ENCODE measurements around the gene THTPA.

The THTPA gene, protein sequence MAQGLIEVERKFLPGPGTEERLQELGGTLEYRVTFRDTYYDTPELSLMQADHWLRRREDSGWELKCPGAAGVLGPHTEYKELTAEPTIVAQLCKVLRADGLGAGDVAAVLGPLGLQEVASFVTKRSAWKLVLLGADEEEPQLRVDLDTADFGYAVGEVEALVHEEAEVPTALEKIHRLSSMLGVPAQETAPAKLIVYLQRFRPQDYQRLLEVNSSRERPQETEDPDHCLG

DNA sequence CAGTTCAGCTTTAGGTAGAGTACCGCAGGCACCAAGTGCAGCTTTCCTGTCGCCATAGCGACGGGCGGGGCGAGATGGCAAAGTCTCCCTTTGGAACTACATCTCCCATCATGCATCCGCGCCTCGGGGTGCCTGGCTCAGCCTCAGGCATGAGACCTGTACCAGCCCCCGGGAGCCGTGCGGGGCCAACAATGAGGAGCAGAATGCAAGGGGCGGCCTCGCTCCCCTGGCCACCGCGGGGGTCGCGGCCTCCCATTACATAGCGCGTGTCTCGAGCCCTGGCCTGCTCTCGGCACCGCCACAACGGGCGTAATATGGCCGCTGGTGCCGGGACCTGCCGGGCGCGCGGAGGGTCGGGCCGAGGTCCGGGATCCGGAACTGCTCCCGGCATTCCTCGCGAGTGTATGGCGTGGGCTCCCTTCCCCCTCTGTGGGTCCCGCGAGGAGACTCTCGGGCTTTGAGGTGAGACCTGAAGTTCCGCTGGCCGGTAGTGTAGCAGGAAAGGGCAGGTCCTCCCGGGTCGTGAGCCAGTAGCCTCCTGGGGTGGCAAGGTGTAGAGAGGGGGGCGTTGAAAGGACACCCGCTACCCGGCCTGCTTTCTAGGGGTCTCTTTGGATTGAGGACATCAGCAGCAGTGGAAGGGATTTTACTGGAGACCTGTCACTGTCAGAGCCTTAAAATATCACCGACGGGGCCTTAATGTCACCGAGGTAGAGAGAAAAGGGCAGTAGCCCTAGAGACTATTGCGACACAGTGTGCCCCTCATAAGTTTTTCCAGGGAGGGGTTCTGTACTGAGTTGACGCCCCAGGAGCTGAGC lies at the start of gene THTPA:
THTPA (plus strand) TSS at position 390 of the 818 bp plus-strand sequence. CDS start 487 bp downstream, outside the sequence.
- DNase-seq (ENCODE audit: low read depth in 2 of 3, low spot score in 2 of 3): peak; percentile 77 to 87 (median 87)

DNA sequence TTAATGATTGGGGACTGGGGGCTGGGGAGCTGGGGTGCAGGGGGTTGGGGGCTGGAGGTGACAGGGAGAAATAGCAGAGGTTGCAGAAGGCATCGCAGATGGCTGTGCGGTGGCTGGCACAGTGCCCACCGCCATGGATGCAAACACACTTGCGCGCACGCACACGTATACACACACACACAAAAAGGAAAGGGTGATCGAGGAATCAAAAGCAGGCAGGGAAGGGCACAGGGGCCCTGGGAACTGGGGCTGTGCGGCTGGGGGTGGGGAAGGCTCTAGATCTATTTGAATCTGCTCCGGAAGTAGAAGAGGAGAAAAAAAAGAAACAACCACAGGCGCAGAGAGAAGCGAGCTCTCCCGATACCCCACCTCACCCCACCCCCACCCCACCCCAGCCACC lies 43.9 kb upstream of the THTPA start:
- DNase-seq (ENCODE audit: low read depth in 2 of 3, low spot score in 2 of 3): no peak

DNA sequence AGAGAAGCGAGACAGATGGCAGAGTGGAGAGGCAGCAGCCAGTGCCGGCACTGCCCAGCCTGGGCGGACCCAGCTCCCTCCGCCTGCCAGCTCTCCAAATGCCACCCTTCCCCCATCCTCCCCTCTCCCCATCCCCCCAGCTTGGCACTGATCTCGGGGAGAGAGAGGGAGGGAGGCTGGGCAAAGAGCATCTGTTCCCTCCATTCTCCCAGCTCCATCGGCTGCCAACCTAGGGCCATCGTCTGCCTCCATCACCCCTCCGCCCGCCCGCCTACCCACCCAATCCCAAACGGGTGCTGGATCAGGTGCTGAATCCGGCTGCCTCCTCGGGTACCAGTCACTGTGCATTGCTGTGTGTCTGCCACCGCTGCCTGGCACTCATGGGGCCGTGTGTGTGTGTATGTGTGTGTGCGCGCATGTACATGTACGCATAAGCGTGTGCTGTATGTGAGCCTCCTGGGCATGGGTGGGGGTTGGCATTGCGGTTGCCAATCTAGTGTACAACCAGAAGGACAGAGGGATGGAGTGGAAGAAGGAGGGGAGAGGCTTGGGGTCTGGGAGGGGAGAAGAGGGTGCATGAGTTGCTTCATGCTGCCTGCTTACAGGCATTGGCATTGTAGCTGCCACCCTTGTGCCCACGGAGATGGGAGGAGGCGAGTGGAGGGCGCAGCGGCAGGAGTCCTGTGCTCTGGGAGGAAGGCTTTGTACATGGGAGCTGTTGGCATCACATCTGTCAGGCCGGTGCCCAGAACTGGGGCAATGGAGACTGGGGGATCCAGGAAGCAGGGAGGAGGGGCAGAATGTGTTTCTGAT lies 42.9 kb upstream of the THTPA start:
- DNase-seq (ENCODE audit: low read depth in 2 of 3, low spot score in 2 of 3): no peak

DNA sequence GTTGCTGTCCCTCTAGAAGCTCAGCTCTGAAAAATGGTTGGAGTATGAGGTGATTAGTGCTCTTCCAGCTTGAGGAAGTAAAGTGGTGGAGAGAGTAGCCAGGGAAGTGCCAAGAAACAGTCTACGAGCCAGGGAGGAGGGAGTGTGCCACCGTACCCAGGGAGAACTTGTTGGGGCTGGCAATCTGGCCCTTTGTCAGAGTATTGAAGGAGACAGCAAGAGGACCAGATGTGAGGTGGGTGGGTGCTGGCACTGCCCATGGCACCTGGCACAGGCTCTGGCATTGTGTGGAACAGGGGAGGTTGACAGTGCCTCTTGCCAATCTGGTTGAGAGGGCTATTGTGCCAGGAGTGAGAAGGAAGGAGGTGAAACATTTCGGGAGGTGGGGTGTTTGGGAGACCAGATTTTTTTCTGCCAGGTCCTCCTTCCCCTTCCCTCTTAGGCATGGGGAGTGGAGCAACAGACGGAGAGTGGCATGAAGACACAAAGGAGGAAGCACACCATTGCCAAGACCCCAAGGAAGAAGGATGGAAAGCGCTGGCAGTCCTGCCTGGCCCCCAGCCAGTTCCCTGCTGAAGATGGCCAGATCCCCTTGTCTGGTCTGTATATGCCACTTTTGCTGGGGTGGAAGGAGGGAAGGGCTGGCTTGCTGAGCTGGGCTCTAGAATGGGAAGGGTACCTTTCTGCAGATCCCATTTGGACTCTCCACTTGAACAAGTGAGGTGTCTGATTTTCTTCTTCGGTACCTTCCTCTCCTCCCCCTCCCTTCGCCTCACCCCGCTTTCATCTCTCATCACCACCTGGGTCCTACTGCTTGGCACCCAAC lies 42.0 kb upstream of the THTPA start:
- DNase-seq (ENCODE audit: low read depth in 2 of 3, low spot score in 2 of 3): no peak

DNA sequence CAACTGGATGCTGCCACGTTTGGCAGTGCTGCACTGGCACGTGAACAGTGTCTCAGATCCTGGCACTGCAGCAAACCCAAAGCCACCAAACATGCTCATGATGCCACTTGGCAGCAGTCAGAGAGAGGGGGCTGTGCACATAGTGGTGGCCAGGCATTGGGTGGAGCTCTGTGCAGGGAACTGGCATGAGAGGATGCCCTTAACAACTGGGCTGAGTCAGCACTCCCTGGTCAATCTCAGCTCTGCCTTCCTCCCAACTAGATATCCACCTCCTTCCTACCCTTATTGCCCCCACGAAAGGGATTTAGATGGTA lies 41.5 kb upstream of the THTPA start:
- no peak for DNase-seq (ENCODE audit: low read depth in 2 of 3, low spot score in 2 of 3)

DNA sequence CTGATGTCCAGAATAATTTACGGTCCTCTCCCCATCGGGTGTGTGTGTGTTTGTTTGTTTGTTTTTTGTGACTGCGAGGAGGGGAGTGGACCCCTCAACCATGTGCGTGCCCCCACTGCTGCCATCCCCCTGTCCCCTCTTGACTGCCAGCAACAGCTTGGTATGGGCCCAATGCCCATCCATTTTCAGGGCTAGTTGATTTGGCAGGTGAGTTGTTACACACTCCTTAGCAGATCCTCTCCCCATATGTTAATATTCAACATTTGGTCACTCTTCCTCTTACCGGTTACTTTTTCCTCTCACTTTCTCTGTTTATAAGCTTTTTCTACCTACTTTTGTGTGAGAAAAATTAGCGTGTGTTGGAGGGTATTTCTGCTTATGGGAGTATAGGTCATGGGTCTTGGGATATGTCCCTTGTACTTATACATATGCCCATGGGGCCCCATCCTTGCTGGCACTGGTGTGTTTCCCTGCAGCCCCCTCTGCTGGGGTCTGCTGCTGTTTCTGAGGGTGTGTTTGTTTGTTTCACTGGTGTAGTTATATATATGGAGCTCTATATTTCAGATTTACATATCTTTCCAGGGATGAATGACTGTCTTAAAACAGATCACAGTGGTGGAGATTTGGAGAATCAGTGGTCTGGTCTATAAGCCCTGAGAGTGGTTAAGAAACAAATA lies 38.3 kb upstream of the THTPA start:
- DNase-seq (ENCODE audit: low read depth in 2 of 3, low spot score in 2 of 3): no peak

DNA sequence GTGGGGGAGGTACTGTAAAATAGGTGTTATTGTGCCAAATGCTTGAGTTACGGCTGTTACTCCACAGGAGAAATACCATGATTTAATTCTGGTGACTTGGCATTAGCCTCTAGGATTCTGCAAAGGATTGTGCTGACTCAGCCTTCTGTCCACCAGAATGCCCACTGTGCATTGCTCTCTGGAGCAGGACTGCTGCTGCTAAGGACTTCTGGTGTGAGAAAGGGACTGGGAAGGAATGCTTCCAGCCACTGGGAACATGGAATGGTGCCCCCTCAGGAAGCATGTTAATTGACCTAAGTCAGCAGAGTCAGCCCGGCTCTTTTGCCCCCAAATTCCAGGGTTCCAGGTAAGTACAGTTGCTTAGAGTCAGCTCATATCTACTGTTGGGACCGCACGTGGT lies 37.4 kb upstream of the THTPA start:
- no peak for DNase-seq (ENCODE audit: low read depth in 2 of 3, low spot score in 2 of 3)

DNA sequence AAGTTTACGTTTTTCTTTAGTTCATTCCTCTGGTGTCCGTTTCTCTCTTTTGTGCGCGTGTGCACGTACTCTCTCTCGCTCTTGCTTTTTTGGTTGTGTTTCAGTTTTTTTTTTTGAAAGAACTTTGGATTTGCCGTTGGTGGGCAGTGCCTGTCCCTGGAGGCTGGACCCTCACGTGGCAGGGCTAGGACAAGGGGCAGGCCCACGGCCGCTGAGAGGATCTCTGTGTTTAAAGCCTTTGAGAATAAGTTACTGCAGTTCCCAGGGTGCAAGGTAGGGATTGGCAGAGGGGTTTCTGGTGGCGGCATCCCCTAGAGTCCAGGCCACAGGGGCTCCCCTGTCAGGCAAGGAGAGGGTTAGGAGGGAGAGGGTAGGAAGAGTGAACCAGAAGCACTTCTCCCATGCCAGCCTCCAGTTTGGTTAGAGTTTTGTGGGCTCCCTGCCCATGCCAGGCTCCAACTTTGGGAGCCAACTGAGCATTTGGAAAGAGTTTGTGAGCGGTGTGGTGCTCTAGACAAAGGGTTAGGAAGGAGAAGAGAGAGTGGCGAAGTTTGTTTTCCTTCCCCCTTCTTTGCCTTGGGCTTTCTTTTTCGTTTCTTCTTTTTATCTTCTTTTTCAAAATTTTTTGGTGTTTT lies 35.1 kb upstream of the THTPA start:
- no peak for DNase-seq (ENCODE audit: low read depth in 2 of 3, low spot score in 2 of 3)

DNA sequence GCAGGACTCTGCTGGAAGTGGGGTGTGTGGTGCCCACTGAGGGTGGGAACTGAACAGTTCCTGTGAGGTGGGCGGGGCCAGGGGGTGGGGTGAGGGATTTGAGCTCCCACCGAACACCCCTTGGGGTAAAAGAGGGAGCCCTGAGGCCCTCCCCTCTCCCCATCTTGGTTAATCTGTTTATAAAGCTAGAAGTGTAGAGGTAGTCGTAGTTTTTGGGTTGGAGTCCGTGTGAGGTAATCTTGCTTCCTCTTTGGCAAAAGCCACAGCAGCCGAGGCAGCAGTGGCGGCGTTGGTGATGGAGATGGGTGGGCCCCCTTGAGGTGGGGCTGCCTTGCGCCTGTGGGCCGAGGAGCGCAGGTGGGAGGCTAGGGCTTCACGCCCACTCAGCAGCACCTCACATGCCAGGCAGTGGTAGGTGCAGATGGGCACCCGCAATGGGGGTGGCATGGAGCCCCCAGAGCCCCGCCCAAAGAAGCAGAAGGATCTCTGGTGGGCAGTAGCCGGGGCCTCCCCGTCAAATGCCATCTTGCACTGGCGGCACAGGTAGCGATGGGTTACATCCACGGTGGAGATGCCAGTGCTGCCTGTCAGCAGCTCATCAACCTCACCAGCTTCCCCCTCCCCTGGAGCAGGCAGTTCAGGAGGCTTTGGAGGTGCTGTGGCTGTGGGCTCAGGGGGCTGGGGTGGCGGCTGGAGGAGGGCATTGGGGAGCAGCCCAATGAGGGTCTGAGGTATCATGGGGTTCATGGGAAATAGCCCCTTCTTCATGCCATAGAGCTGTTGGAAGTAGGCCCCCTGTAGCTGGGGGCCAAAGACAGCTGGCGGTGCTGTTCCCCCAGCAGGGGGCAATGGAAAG lies 34.1 kb upstream of the THTPA start:
- DNase-seq (ENCODE audit: low read depth in 2 of 3, low spot score in 2 of 3): no peak

DNA sequence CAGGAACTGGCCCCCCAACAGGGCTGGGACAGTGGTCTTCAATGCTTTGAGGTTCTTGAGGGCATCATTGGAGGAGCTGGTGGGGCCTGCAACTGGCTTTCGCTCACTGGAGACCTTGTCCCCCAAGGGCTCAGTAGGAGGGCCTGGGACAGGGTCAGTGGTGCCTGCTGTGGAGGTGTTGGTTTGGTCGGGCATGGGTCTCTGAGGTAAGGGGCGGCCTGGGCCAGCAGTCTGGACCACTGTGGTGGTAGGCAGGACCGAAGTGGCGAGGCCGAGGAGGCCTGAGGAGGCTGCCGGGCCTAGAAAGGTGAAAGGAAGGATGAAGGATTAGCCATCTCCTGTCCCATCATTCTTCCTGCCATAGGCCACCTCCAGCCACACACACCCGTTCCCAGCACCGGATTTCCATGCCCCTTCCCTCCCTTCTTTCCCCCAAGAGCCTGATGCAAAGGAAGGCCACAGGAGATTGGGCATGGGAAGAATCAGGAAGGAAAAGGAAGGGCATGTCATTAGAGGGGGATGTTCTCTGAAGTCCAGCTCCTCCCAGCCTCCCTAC lies 33.4 kb upstream of the THTPA start:
- no peak for DNase-seq (ENCODE audit: low read depth in 2 of 3, low spot score in 2 of 3)

DNA sequence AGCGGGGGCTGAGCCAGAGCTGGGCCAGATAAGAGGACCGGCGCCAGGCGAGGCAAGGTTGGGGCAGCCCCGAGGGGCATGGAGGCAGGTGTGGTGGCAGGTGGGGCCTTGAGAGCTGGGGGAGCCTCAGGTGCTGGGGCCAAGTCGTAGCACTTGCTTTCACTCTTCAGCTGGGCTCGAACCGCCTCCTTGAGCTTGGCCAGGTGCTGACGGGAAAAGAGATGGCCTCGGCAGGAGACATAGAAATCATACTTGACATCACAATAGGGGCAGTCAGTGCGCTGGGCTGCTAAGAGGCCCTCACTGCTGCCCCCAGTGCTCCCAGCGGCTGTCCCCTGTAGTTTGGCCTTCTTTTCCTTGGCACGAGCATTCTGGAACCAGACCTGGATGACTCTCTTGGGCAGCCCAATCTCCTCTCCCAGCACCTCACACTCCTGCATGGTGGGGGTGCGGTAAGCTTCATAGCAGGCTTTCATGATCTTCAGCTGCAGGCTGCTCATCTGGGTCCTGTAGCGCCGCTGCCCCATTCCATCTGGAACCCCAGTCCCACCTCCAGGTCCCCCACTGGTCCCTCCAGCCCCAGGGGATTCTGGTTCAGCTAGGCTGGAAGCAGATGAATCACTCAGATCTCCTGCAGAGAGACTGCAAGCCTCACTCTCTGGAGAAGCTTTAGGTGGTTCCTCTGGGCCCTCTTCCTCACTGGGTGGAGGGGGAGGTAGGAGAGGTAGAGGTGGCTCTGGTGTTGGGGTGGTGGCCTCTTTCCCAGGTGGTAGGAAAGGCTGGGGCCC lies 32.6 kb upstream of the THTPA start:
- DNase-seq (ENCODE audit: low read depth in 2 of 3, low spot score in 2 of 3): no peak

DNA sequence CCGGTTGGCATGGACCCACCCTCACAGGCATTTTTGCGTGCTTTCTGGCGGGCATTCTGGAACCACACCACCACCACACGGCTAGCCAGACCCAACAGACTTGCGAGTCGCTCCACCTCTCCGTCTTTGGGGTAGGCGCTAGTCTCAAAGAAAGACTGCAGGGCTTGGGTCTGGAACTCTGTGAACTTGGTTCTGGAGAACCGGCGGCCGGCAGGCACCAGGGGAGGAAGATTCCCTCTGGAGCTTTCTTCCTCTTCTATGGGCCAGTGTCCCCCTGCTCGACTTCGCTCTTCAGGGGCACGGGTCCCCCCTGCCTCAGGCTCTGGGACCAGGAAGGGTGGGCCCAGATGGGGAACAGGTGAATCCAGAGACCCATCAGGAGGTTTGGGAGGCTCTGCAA lies 31.1 kb upstream of the THTPA start:
- DNase-seq (ENCODE audit: low read depth in 2 of 3, low spot score in 2 of 3): no peak

DNA sequence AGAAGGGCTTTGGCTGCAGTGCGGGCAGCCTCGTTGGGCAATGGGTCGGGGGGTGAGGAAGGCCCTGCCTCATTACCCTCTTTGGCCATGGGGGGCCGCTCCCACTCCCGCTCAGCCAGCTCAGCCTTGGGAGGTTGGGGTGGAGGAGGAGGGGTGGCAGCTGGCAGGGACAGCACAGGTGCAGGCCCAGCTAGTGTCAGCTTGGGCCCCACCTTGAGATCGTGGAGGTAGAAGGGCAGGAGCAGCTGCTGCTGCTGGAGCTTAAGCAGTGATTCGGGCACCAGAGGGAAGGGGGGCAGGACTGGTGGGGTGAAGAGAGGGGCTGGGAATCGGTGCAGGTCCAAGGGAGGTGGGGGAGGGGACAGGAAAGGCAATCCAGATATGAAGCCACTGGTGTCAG lies 30.5 kb upstream of the THTPA start:
- DNase-seq (ENCODE audit: low read depth in 2 of 3, low spot score in 2 of 3): no peak

DNA sequence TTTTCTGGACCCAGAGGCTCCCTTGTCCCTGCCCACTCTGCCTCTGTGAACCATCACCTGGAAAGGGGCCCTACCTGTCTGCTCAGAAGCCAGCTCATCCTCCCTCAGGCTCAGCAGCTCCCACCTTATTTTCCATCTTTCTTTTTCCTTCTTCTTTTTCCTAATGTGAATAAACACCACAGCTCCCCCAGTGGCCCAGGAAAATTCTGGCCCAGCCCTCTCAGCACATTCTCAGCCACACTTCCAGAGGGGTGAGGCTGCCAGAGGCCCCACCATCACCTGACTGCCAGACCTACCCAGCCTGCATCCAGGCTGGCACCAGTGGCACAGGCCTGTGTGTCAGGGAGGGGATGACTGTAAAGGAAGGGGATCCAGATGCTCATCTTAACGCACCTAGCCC lies 27.5 kb upstream of the THTPA start:
- no peak for DNase-seq (ENCODE audit: low read depth in 2 of 3, low spot score in 2 of 3)

DNA sequence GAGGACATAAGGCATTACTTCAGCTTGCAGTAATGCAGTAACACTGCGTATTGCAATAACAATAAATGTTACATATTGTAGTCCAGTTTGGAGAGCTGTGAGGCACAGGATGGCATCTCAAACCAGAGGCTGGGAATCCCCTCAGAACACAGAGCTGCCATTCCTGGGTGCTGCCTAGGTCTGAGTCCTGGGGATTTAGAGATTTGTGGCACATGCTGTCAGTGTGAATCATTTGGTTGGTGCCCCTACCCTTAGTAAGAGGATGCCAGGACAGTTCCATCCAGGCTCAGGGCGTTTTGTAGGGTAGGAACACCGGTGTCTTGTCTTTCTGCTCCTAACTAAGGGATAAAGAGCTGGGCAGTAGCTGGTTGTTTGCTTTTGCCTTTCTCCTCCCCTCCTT lies 27.1 kb upstream of the THTPA start:
- no peak for DNase-seq (ENCODE audit: low read depth in 2 of 3, low spot score in 2 of 3)

DNA sequence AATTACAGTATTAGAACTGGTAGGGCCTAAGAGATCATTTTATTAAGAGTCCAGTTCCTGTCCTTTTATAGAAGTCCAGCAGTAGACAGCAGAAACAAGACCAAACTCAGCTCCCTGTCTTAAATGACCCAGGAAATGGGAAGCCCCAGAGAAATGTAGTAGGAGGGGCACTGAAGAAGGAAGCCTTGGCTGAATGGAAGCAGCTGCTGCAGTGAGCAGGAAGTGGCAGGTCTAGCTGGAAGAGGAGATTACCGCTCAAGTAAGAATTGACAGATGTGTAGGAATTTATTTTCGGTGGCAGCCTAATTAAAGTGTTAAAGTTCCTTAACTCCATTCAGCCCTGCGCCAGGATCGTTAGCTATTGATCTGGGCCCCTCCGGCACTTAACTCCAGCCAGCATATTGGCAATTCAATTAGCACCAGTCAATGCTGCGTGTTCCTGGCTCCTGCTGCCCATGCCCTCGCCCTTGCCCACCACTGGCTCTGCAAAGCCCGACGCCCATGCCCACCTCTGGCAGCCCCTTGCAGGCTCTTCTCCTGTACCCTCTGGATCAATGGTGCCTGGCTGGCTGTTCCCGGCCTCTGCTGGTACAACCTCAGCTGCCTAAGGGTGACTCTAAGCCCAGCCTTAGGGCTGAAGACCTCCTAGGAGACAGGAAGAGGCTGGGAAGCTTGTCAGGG lies 25.6 kb upstream of the THTPA start:
- no peak for DNase-seq (ENCODE audit: low read depth in 2 of 3, low spot score in 2 of 3)

DNA sequence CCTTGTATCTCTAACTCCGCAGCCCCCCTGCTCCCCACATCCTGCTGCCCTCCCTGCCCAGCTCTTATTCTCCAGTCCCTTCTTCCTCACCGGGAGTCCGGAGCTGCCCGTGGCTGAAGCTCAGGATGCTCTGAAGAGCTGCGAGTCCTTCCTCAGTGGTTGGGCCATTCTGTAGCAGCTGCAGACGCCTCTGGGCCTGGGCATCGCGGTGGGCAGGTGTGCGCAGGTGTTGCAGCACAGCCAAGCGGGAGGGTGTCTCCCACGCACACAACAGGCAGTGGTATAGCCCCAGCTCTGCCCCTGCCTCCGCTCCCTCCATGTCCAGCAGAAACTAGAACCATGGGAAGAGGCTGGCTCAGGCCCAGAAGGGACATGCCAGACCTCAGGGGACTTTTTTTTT lies 24.7 kb upstream of the THTPA start:
- no peak for DNase-seq (ENCODE audit: low read depth in 2 of 3, low spot score in 2 of 3)

DNA sequence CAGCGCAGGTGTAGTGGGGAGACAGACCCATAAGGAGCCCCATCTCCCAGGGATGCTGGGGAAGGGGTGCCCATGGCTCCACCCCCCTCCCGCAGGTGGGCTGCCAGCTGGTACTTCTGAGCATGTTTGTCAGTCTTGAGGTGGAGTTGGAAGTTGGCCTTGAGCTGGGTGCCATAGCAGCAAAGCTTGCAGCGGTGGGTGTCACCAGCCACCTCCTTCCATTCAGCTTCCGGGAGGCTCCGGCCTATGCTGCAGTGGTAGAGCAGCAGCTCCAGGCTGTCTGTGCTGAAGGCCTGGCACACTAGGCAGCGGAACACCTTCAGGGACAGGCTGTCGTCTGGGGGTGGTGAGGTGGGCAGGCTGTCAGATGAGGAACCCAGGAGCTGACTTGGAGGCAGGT lies 23.4 kb upstream of the THTPA start:
- no peak for DNase-seq (ENCODE audit: low read depth in 2 of 3, low spot score in 2 of 3)

All from activated CD8-positive, alpha-beta memory T cell treated with anti-CD3 and anti-CD28 coated beads for 48 hours (primary cell).